IPS-20b (cell line): Measurements from ENCODE around the gene NRP1.

Experiments
- H3K27ac ChIP-seq: one replicate; pipeline ENCODE4 v1.5.1; 2013; ENCODE audit warnings: low read length
- H3K27me3 ChIP-seq: 2 replicates; pipeline ENCODE4 v1.6.1; 2013; ENCODE audit warnings: mild to moderate bottlenecking, low read length, inconsistent platforms; ENCODE audit not compliant: insufficient read depth
- H3K36me3 ChIP-seq: 2 replicates; pipeline ENCODE4 v1.6.1; 2013; ENCODE audit warnings: low read depth, mild to moderate bottlenecking, inconsistent platforms, low read length, moderate library complexity; ENCODE audit not compliant: insufficient read depth
- H3K4me1 ChIP-seq: 2 replicates; pipeline ENCODE4 v1.6.1; 2013; ENCODE audit warnings: mild to moderate bottlenecking, control low read depth, inconsistent platforms, low read length, moderate library complexity; ENCODE audit not compliant: insufficient read depth
- H3K4me3 ChIP-seq: 2 replicates; pipeline ENCODE4 v1.5.1; 2013; ENCODE audit warnings: mild to moderate bottlenecking, low read length, inconsistent platforms
- H3K9ac ChIP-seq: 2 replicates; pipeline ENCODE4 v1.6.1; 2013; ENCODE audit warnings: low read depth, mild to moderate bottlenecking, inconsistent platforms, low read length, moderate library complexity
- H3K9me3 ChIP-seq: 2 replicates; pipeline ENCODE4 v1.6.1; 2013; ENCODE audit warnings: mild to moderate bottlenecking, low read depth, low read length, inconsistent platforms; ENCODE audit not compliant: insufficient read depth

The NRP1 gene

GRCh38 chr10:33238643-33239042, 95.8 kb downstream of the NRP1 start:
- H3K9me3 ChIP-seq, result no peaks in the 10 kb centered on the region
- no peak overlapping the region for H3K27ac ChIP-seq
- H3K27me3 ChIP-seq, result no peaks in the 10 kb centered on the region
- no peak overlapping the region for H3K9ac ChIP-seq
- H3K4me1 ChIP-seq, result peaks cover 7% of the 10 kb centered on the region
- H3K4me3 ChIP-seq, result no peak overlapping the region
- H3K36me3 ChIP-seq, result no peaks in the 10 kb centered on the region

- Histone ChIP-seq H3K27me3 (no peaks in the 10 kb centered on the region), H3K9me3 (no peaks in the 10 kb centered on the region), H3K27ac (no peak overlapping the region), H3K36me3 (no peaks in the 10 kb centered on the region), H3K4me3 (no peak overlapping the region), H3K9ac (no peak overlapping the region), H3K4me1 (peaks cover 7% of the 10 kb centered on the region)
Measured at GRCh38 chr10:33237736-33238624, 96.5 kb downstream of the NRP1 start.

GRCh38 chr10:33236916-33237315, 97.6 kb downstream of the NRP1 start:
- no peak overlapping the region for H3K27ac ChIP-seq
- no peaks in the 10 kb centered on the region for H3K27me3 ChIP-seq
- H3K9ac ChIP-seq, result no peak overlapping the region
- H3K9me3 ChIP-seq, result no peaks in the 10 kb centered on the region
- no peak overlapping the region for H3K4me3 ChIP-seq
- no peaks in the 10 kb centered on the region for H3K36me3 ChIP-seq
- H3K4me1 ChIP-seq, result peaks cover 7% of the 10 kb centered on the region

- H3K4me1 ChIP-seq, result peaks cover 7% of the 10 kb centered on the region
- no peak overlapping the region for H3K27ac ChIP-seq
Measured at GRCh38 chr10:33235951-33236350, 98.5 kb downstream of the NRP1 start.

GRCh38 chr10:33235251-33235884, 99.1 kb downstream of the NRP1 start:
- no peaks in the 10 kb centered on the region for H3K36me3 ChIP-seq
- H3K27me3 ChIP-seq, result no peaks in the 10 kb centered on the region
- H3K9me3 ChIP-seq, result no peaks in the 10 kb centered on the region
- H3K4me1 ChIP-seq, result peaks cover 7% of the 10 kb centered on the region
- no peak overlapping the region for H3K27ac ChIP-seq
- no peak overlapping the region for H3K9ac ChIP-seq
- H3K4me3 ChIP-seq, result no peak overlapping the region

More at GRCh38 chr10:33235951-33236350, 98.5 kb downstream of the NRP1 start:
- Histone ChIP-seq H3K27me3 (no peaks in the 10 kb centered on the region), H3K4me3 (no peak overlapping the region), H3K36me3 (no peaks in the 10 kb centered on the region), H3K9me3 (no peaks in the 10 kb centered on the region), H3K9ac (no peak overlapping the region)

GRCh38 chr10:33234831-33235237, 99.6 kb downstream of the NRP1 start:
- Histone ChIP-seq H3K9ac (no peak overlapping the region), H3K36me3 (no peaks in the 10 kb centered on the region), H3K4me1 (peaks cover 8% of the 10 kb centered on the region), H3K9me3 (no peaks in the 10 kb centered on the region), H3K27me3 (no peaks in the 10 kb centered on the region), H3K27ac (no peak overlapping the region), H3K4me3 (no peak overlapping the region)

GRCh38 chr10:33233635-33234034, 100.8 kb downstream of the NRP1 start:
- peaks cover 19% of the 10 kb centered on the region for H3K4me1 ChIP-seq

GRCh38 chr10:33233221-33233620, 101.2 kb downstream of the NRP1 start:
- H3K4me1 ChIP-seq, result peaks cover 19% of the 10 kb centered on the region

More at GRCh38 chr10:33233635-33234034, 100.8 kb downstream of the NRP1 start:
- H3K9ac ChIP-seq, result no peak overlapping the region
- H3K36me3 ChIP-seq, result no peaks in the 10 kb centered on the region
- H3K27ac ChIP-seq, result no peak overlapping the region
- no peaks in the 10 kb centered on the region for H3K27me3 ChIP-seq
- H3K9me3 ChIP-seq, result no peaks in the 10 kb centered on the region
- no peak overlapping the region for H3K4me3 ChIP-seq

GRCh38 chr10:33231621-33232350, 102.7 kb downstream of the NRP1 start:
- H3K9ac ChIP-seq, result no peak overlapping the region
- no peaks in the 10 kb centered on the region for H3K36me3 ChIP-seq
- H3K9me3 ChIP-seq, result no peaks in the 10 kb centered on the region
- no peaks in the 10 kb centered on the region for H3K27me3 ChIP-seq
- H3K27ac ChIP-seq, result no peak overlapping the region
- no peak overlapping the region for H3K4me3 ChIP-seq
- H3K4me1 ChIP-seq, result peaks cover 19% of the 10 kb centered on the region

More at GRCh38 chr10:33233221-33233620, 101.2 kb downstream of the NRP1 start:
- no peaks in the 10 kb centered on the region for H3K36me3 ChIP-seq
- no peak overlapping the region for H3K9ac ChIP-seq
- H3K9me3 ChIP-seq, result no peaks in the 10 kb centered on the region
- H3K4me3 ChIP-seq, result no peak overlapping the region
- no peak overlapping the region for H3K27ac ChIP-seq
- H3K27me3 ChIP-seq, result no peaks in the 10 kb centered on the region

GRCh38 chr10:33229949-33230267, 104.6 kb downstream of the NRP1 start:
- no peak overlapping the region for H3K27ac ChIP-seq
- H3K9ac ChIP-seq, result no peak overlapping the region
- peaks cover 12% of the 10 kb centered on the region; the same call in 1 of the 2 replicates for H3K4me1 ChIP-seq
- H3K36me3 ChIP-seq, result no peaks in the 10 kb centered on the region
- no peaks in the 10 kb centered on the region for H3K9me3 ChIP-seq
- no peak overlapping the region for H3K4me3 ChIP-seq
- no peaks in the 10 kb centered on the region for H3K27me3 ChIP-seq

- no peaks in the 10 kb centered on the region for H3K36me3 ChIP-seq
Measured at GRCh38 chr10:33229252-33229948, 105.1 kb downstream of the NRP1 start.

More at GRCh38 chr10:33229252-33229948, 105.1 kb downstream of the NRP1 start:
- H3K4me3 ChIP-seq, result no peak overlapping the region
- H3K9me3 ChIP-seq, result no peaks in the 10 kb centered on the region
- H3K27me3 ChIP-seq, result no peaks in the 10 kb centered on the region
- peaks cover 12% of the 10 kb centered on the region; the same call in 1 of the 2 replicates for H3K4me1 ChIP-seq
- H3K27ac ChIP-seq, result no peak overlapping the region
- no peak overlapping the region for H3K9ac ChIP-seq
